RPMI7951 (cell line): ENCODE results near the gene WDFY4. TPM values are rescaled to one million over a fixed set of nuclear protein-coding genes. Genes with fewer than 3 reads are reported as not detected.
"Not testable (repeated sequence)": the region's sequence is repeated elsewhere in the genome, so short reads cannot be mapped to it uniquely, and the experiment has no call there.

Experiments
- DNase-seq: peaks from one replicate; pipeline ENCODE4 v3.0.0-alpha.2; 2012; ENCODE audit warnings: low read depth
- total RNA-seq: library from RNA; depleted of rRNA; stranded (reverse); fragments of >200 nt; shearing (Covaris generic); gene quantifications from 2 replicates; pipeline ENCODE4 v1.2.3, GENCODE V29; 2014; rRNA removed

WDFY4 gene, protein sequence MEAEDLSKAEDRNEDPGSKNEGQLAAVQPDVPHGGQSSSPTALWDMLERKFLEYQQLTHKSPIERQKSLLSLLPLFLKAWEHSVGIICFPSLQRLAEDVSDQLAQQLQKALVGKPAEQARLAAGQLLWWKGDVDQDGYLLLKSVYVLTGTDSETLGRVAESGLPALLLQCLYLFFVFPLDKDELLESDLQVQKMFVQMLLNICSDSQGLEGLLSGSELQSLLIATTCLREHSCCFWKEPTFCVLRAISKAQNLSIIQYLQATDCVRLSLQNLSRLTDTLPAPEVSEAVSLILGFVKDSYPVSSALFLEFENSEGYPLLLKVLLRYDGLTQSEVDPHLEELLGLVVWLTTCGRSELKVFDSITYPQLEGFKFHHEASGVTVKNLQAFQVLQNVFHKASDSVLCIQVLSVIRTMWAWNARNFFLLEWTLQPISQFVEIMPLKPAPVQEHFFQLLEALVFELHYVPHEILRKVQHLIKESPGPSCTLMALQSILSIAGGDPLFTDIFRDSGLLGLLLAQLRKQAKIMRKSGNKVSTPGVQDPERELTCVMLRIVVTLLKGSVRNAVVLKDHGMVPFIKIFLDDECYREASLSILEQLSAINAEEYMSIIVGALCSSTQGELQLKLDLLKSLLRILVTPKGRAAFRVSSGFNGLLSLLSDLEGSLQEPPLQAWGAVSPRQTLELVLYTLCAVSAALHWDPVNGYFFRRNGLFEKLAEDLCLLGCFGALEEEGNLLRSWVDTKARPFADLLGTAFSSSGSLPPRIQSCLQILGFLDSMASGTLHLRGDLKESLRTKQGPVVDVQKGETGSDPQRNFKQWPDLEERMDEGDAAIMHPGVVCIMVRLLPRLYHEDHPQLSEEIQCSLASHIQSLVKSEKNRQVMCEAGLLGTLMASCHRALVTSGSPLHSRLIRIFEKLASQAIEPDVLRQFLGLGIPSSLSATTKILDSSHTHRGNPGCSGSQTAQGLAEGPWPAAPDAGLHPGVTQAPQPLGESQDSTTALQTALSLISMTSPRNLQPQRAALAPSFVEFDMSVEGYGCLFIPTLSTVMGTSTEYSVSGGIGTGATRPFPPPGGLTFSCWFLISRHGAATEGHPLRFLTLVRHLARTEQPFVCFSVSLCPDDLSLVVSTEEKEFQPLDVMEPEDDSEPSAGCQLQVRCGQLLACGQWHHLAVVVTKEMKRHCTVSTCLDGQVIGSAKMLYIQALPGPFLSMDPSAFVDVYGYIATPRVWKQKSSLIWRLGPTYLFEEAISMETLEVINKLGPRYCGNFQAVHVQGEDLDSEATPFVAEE (N-terminal part only)
- total RNA-seq, result not detected in 2 replicates

DNA sequence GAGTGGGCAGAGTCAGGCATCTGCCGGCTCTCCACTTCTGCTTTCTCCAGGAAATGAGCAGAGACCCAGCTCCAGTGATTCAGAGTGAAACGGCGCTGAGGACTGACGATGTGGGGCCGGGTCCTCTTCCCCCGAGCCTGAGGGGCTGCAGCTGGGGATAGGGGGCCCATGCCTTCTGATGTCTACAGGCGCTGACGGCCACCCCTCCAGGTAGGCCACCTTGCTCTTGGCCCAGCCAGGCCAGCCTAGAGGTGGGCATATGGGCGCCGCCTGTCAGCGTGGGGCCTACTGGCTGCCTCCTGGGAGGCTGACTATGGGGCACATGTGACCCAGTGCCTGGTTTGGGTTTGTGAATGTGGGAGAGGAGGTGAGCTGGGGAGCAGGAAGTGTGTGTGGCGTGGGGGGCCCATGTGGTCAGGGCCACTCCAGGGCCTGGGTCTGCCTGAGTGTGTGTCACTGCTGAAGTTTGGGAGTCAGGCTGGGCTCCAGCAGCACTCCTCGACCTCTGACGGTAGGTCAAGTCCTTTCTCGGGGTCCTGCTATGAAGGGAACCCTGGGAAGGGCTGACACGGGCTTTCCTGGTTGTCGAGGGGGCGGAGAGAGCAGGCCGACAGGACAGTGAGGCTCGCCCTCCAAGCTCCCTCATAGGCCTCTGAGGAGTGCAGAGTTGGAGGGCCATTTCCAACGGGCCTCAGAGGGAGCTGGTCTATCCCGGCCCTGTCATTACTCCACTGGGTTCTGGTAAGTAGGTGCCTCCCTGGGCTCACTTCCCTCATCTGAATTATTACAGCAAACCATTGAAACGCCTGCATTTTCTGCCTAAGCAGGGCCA lies at the start of gene WDFY4:
Gene WDFY4, plus strand, starts transcription at position 82 of the 832 bp plus-strand sequence. CDS start 24,860 bp downstream, outside the sequence.
- no peak for DNase-seq

DNA sequence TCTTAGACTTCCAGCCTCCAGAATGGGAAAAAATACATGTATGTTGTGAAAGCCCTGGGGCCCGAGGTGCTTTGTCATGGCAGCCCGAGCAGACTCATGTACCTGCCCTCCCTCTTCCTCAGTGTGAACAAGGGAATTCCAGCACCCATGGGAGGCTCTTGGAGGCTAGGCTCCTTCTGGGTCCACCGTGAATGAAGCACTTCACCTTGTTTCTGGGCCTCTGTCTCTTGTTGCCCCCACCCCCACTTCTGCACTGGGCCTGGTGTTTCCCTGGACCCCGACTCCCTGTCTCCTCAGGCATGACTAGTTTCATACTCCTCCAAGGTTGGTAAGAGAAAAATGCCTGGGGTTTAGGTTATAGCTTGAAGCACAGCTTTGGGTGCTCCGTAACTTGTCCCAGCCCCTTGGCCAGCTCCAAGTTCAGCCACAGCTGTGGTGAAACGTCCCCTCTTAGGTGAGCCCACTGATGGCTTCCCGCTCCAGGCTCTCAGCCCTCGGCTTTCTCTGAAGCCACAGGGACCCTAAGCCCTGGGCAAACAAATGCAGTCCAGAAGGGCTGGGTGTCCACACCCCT lies 49.6 kb upstream of the WDFY4 start:
- no peak for DNase-seq

DNA sequence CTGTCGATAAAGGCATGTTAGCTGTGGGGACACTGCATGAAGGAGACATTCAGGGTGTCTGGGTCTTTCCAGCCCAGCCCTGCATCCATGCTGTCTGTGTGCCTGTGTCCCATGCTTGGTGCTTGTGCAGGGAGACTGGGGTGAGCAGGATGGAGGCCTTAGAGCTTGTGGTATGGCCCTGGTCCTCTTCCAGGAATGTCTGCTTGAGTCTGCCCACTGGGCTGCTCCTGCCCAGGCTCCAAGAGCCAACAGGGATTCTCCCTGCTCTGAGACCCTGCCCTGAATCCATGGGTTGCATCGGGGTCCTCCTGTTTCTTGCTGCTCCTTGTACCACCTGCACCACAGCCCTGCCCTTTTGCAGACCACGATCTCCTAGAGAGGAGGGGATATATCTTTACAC lies 48.4 kb upstream of the WDFY4 start:
- DNase-seq, result no peak

DNA sequence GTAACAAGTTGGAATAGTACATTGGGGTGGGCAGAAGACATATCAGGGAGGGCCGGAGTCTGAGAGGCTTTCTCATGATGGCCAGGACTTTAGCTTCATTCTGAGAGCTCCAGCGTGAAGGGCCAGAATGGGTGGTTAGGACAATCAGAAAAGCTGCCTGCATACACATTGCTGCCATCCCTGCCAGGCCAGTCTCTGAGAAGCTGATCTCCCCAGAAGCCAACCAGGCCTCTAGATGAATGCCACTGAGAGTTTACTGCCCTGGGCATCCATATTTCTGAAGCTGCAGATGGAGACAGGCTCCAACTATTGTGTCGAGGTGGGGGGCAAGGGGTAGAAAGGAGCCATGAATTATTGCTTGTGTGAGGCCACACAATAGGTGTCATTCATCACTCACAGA lies 47.8 kb upstream of the WDFY4 start:
- DNase-seq, result no peak

DNA sequence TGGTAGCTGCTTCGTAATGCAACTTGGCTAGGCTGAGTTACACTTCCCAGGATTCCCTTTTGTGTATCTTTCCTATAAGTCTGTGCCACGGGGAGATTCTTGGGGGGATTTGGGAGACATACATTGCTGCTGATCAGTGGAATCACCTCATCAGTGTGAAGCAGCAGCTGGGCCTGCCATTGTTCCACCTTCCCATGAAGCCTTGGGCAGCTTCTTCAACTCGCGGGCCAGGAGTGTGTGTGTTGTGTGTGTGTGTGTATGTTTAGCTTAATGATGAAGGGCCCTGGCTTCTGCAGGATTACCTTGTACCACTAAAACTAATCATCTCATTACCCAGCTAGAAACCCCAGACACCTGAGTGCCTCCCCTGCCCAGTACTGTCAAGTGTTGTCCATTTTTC lies 46.5 kb upstream of the WDFY4 start:
- no peak for DNase-seq

DNA sequence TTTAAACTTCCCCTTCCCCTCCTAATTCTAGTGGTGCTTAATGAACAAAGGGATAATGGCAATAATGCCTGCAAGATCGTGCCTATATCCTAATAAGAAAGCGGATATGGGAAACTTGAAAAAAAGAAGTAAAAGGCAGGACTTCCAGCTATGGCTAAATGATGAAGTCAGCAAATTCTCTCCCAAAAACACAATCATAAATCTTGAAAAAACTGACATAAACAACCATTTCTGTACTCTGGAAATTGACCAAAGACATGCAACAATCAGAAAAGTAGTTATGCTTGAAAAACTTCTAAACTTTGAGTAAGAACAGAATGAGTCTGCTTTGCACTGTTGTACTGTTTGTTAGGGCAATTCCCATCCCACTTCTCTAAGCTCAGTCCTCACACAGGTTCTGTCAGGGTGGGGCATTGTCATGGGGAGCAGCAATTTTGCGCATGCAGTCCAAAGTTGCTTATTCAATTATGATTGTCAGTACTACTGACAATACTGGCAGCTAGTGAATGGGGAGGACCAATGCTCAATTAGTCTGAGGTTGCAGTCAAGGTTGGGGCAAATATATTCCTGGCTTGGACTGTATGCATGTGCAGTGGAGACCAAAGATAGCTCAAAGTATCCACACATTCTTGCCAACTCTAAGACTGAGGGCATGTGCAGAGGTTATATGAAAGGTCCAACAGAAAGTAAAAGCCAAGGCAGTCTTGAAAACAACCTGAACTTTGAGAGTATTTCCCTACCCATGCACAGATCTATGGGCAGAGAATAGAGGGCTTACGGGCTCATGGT lies 45.7 kb upstream of the WDFY4 start:
- DNase-seq, result no peak

DNA sequence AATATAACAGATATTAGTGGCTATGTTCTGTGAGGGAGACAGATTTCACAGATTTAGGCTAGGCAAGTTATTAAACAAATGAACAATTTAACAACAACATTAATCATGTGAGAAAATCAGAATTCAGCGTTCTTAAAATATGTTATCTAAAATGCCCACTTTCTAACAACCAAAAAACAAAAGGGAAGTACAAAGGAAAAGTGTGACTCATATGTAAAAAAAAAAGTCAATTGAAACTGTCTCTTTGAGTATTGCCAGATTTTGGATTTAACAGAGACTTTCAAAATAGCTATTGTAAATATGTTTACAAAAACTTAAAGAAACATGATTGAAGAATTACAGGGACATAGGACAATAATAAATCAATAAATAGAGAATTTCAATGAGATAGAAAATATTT lies 45.0 kb upstream of the WDFY4 start:
- no peak for DNase-seq

DNA sequence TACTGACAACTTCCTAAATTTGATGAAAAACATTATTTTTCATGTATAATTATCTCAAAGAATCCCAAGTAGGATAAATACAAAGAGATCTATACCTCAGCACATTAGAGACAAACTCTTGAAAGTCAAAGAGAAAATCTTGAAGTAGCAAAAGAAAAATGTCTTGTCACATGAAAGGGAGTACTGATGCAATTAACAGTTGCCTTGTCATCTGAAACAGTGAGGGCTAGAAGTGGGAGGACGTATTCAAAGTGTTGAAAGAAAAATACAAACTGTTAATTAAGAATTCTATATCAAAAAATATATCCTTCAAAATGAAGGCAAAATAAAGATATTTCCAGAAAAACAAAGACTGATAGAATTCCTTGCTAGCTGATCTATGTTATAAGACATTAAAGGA lies 44.3 kb upstream of the WDFY4 start:
- DNase-seq, result no peak

DNA sequence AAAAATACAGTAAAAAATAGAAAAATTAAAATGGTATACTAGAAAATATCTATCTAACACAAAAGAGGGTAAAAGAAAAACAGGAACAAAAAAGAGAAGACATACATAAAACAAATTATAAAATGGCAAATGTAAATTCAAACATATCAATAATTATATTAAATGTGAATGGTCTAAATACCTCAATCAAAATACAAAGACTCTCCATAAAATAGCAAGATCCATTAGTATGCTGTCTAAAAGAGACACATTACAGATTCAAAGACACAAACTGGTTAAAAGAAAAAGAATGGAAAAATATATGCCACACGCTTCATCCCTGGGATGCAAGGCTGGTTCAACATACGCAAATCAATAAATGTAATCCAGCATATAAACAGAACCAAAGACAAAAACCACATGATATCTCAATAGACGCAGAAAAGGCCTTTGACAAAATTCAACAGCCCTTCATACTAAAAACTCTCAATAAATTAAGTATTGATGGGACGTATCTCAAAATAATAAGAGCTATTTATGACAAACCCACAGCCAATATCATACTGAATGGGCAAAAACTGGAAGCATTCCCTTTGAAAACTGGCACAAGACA lies 43.5 kb upstream of the WDFY4 start:
- not testable (repeated sequence) for DNase-seq

DNA sequence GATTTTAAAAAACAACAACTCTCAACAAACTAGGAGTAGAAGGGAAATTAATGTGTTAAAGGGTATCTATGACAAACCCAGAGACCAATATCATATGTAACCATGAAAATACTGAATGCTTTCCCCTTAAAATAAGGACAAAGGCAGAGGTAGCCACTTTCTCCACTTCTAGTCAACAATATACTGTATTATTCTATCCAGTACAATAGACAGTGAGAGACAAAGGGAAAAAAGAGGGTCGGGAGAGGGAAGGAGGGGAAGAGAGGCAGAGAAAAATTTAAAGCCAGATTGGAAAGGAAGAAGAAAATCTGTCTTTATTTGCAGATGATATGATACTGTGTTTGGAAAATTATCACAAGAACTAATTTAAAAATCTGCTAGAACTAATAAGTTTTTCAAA lies 39.1 kb upstream of the WDFY4 start:
- DNase-seq, result no peak

DNA sequence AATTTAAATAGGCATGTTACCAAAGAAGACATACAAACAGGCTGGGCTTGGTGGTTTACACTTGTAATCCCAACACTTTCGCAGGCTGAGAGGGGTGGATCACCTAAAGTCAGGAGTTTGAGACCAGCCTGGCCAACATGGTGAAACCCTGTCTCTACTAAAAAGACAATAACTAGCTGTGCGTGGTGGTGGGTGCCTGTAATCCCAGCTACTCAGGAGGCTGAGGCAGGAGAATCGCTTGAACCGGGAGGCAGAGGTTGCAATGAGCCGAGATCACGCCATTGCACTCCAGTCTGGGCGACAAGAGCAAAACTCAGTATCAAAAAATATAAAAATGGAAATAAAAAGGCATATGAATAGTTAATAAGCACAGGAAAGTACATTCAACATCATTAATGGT lies 37.6 kb upstream of the WDFY4 start:
- not testable (repeated sequence) for DNase-seq

DNA sequence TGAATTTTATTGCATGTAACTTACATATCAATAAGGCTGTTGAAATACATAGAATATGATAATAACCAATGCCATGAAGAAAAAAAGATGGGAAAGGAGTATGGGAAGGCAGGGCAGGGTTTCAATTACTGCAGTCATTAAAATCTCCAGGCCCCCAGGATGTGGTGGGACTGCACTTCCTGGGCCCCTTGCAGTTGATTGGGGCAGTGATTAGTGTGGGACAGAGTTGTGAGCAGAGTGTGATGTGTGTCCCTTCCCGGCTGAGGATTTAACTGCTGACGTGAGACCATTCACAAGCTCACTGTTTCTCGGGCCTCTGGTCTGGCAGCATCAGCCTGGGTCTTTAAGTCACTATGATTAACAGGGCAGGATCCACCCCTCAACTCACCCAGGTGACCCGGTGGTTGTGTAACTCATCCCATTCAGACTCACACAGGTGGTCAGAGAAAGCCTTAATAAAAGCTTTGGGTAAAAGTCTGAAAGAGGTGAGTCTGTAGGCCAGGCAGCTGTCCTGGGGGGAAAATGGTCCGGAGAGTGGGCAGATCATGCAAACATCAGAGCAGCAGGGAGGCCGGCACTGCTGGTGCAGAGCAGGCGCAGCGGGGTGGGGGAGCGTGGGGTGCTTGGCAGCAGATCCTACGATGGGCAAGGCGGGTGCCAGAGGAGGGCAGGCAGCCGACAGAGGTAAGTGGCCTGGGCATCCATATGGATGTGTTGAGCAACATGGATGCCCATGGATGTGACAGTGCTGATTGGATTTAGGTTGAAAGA lies 36.3 kb upstream of the WDFY4 start:
- no peak for DNase-seq

DNA sequence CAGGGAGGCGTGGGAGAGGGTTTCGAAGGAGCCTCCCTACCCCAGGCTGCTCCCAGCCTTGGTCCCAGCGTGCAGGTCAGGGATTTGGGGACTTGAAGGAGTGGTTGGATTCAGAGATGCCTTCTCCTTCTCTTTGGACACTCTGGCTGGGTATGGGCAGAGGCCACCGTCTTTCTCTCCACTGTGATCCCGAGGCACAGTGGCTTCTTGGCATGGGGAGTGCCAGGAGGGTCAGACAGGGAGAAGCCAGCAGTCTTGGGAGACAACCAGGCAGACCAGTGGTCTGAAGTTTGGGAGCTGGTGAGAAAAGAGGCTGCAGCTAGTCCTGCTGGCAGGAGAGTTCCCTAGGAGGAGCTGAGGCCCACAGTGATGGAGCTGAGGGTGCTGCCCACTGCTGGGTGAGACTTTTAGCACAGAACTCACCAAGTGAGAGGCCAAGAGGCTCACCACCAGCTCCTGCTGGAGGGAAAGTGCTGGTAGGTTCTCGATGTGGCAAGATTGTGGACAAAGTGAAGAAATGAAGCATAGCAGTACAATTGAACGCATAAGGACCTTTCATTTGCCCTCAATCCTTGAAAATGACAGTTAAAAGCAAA lies 35.2 kb upstream of the WDFY4 start:
- DNase-seq, result peak; percentile 39

DNA sequence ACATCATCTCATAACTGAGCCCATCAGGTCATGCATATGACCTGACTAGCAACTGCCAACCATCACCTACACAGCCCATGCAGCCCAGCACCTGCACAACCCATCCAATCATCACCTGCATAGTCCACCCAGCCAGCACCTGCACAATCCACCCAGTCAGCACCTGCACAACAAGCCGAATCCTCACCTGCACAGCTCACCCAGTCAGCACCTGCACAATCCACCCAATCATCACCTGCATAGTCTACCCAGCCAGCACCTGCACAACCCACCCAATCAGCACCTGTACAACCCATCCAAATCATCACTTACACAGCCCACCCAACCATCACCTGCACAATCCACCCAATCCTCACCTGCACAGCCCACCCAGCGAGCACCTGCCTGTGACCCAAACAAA lies 33.4 kb upstream of the WDFY4 start:
- DNase-seq, result no peak

DNA sequence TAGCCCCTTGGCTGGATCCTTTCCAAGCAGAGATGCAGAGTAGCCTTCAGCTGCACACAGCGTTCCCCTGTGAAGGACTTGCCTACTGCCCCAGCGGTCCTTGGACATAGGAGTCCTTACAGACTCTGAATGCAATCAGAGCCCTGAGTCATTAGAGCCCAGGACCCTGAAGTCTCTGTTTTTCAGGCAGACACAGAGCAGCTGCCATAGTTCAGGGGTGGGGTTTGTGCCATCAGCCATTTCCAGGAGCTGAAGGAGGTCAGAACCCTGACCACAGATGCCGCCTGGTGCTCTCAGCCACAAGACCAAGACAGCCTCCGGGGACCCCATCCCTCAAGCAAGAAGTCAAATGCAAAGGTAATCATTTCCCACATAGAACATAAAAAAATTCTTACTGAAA lies 32.8 kb upstream of the WDFY4 start:
- no peak for DNase-seq

DNA sequence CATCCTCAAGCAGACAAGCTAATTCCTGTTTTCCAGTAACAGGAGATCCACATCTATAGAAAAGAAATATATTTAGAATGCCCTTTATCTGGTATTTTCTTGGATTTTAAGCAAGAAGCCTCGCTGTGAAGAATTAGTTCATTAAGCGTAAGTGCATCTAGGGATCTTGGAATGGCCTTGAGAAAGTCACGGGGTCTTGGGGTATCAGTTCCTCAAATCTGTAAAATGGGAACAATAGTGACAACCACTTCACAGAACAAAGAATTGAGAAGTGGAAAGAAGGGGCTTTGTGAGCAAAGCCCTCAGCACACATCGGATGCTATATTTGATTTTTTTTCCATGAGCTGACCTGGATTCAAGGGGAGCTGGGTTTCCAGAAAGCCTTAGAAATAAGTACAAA lies 32.3 kb upstream of the WDFY4 start:
- DNase-seq, result no peak

DNA sequence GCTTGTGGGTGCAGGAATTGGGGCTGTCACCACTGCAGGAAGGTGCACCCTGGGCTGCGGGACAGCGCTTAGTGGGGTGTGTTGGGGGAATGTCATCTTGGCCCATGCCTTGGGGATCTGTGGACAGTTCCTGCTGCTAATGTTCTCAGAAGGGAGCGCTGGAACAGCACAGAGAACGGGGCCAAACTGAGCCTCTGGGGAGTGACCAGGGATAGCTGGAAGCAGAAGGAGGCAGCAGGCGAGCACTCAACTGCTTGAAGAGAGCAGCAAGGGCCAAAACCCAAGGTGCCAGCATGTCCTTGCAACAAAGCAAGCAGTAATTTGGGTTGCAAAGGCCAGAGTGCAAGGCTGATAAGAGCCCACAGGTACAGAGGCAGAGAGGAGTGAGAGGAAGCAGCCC lies 31.3 kb upstream of the WDFY4 start:
- DNase-seq, result no peak

DNA sequence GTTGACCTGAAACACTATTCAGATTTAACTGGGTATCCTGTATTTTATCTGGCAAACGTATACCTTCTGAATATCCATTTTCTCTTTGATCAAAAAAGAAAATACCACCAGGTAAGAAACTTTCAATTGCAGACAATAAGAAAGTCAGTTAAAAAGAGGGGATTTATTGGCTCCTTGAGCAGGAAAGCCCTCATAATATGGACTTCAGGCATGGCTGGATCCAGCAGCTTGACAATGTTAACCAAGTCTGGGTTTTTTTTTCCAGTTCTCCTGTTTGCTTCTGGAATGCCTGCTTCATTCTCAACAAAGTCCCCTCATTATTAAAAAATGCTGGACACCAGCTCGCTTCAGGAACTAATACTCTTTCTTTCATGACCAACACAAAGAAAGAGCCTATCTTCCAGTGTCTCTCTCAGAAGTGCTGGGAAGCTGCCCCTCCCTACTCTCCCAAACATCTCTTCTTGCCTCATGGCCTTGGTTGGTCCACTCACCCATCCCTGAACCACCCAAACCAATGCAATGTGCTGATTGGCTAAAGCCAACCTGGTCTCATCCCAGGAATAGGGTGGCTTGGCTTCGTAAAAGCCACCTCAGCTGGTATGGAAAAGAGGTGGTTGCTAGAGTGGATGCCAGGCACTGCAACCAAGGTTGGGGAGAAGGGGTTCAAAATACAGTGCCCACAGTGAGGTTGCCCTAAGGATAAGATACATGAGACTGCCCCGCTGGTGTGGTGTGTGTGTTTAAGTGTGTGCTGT lies 30.6 kb upstream of the WDFY4 start:
- DNase-seq, result no peak
